ENCODE measurements around the gene RNF181. TPM values are rescaled to one million over a fixed set of nuclear protein-coding genes. Genes with fewer than 3 reads are reported as not detected.
"Not testable (repeated sequence)": the region's sequence is repeated elsewhere in the genome, so short reads cannot be mapped to it uniquely, and the experiment has no call there.

Gene RNF181
- total RNA-seq, 1 donor from 2014 or later, result 78.8 TPM

DNA sequence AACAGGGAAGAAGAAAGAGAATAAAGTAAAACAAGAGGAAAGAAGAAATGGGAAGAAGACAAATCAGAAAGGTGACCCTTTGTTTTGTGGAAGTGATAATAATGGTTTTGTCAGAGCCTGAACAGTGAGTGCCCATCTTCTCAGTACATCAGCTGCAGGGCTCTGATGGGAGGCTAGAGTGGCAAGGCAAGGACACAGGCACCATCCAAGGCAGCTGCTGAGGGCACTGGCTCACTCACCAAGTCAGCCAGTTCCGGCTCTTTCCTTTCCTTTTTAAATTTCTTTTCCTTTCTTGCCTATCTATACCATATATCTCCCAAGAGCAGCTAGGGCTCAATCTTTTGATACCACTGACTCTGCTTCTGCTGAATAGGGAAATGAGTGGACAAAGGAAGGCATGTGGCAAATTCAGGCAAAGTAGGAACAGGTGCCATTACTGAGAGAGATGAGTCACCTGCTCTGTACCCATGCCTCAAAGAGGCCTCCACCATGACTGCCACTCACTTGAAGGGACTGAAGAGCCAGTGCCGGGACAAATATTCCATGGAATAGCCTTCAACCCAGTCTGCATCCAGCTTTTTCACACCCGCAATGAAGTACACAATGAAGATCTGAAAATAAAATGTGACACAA, 40.4 kb upstream of the RNF181 start:
- H3K27me3 Mint-ChIP-seq, result no peaks in the 10 kb centered on the region
- TF ChIP-seq CTCF (conservative IDR thresholded peaks at IDR 0.05), result no peak
- H3K27ac Mint-ChIP-seq, result no peak overlapping the region
- no peaks in the 10 kb centered on the region for H3K9me3 Mint-ChIP-seq
- DNase-seq (ENCODE audit: extremely low spot score, unreplicated experiment), result no peak
- H3K4me3 Mint-ChIP-seq, result no peak overlapping the region
- peaks cover 19% of the 10 kb centered on the region for H3K36me3 Mint-ChIP-seq
- H3K4me1 Mint-ChIP-seq (ENCODE audit: unreplicated experiment), result peaks cover 21% of the 10 kb centered on the region

GRCh38 chr2:85557130-85557529, 38.4 kb upstream of the RNF181 start:
- DNase-seq (ENCODE audit: extremely low spot score, unreplicated experiment), result no peak
- Mint-ChIP-seq H3K36me3 (peaks cover 9% of the 10 kb centered on the region), H3K4me3 (no peak overlapping the region), H3K27me3 (no peaks in the 10 kb centered on the region), H3K9me3 (no peaks in the 10 kb centered on the region), H3K4me1 (ENCODE audit: unreplicated experiment) (peaks cover 28% of the 10 kb centered on the region), H3K27ac (no peak overlapping the region)
- no peak for TF ChIP-seq CTCF (conservative IDR thresholded peaks at IDR 0.05)

- no peak for DNase-seq (ENCODE audit: extremely low spot score, unreplicated experiment)
- peaks cover 26% of the 10 kb centered on the region for H3K4me1 Mint-ChIP-seq (ENCODE audit: unreplicated experiment)
- no peaks in the 10 kb centered on the region for H3K9me3 Mint-ChIP-seq
- H3K36me3 Mint-ChIP-seq, result peaks cover 7% of the 10 kb centered on the region
- no peak overlapping the region for H3K27ac Mint-ChIP-seq
- no peak for TF ChIP-seq CTCF (conservative IDR thresholded peaks at IDR 0.05)
- no peaks in the 10 kb centered on the region for H3K27me3 Mint-ChIP-seq
- H3K4me3 Mint-ChIP-seq, result peak overlapping the region; percentile 24
Measured at GRCh38 chr2:85558160-85558559, 37.4 kb upstream of the RNF181 start.

DNA sequence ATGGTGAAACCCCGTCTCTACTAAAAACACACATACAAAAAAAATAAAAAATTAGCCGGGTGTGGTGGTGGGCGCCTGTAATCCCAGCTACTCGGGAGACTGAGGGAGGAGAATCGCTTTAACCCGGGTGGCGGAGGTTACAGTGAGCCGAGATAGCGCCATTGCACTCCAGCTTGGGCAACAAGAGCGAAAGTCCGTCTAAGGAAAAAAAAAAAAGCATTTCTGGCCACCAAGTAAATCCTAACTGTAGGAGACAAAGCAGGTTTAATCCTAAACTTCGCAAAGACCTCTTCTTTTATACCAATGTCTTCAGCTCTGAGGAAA, 35.2 kb upstream of the RNF181 start:
- H3K9me3 Mint-ChIP-seq; DNase-seq (ENCODE audit: extremely low spot score, unreplicated experiment); H3K36me3 Mint-ChIP-seq; H3K27me3 Mint-ChIP-seq: not testable (repeated sequence)
- peaks cover 26% of the 10 kb centered on the region for H3K4me1 Mint-ChIP-seq (ENCODE audit: unreplicated experiment)
- H3K4me3 Mint-ChIP-seq, result peak overlapping the region; percentile 99
- H3K27ac Mint-ChIP-seq, result peak overlapping the region; percentile 99

- peaks cover 7% of the 10 kb centered on the region for H3K36me3 Mint-ChIP-seq
- no peaks in the 10 kb centered on the region for H3K27me3 Mint-ChIP-seq
- peak overlapping the region; percentile 99 for H3K27ac Mint-ChIP-seq
- H3K4me3 Mint-ChIP-seq, result peak overlapping the region; percentile 99
- no peak for TF ChIP-seq CTCF (conservative IDR thresholded peaks at IDR 0.05)
- no peak for DNase-seq (ENCODE audit: extremely low spot score, unreplicated experiment)
- peaks cover 26% of the 10 kb centered on the region for H3K4me1 Mint-ChIP-seq (ENCODE audit: unreplicated experiment)
- no peaks in the 10 kb centered on the region for H3K9me3 Mint-ChIP-seq
Measured at GRCh38 chr2:85560812-85561279, 34.7 kb upstream of the RNF181 start.

GRCh38 chr2:85561280-85562212, 34.0 kb upstream of the RNF181 start, which contains the start of gene GGCX:
Gene GGCX, minus strand, starts transcription at chr2:85561493. Its CDS starts 65 bp downstream, at chr2:85561428.
- H3K9me3 Mint-ChIP-seq, result no peaks in the 10 kb centered on the region
- peak within 1 kb of the TSS; percentile 99 for H3K4me3 Mint-ChIP-seq
- peak; percentile 95 for DNase-seq (ENCODE audit: extremely low spot score, unreplicated experiment)
- no peak for TF ChIP-seq CTCF (conservative IDR thresholded peaks at IDR 0.05)
- H3K27me3 Mint-ChIP-seq, result no peaks in the 10 kb centered on the region
- H3K4me1 Mint-ChIP-seq (ENCODE audit: unreplicated experiment), result peaks cover 26% of the 10 kb centered on the region
- peak within 1 kb of the TSS; percentile 99 for H3K27ac Mint-ChIP-seq
- H3K36me3 Mint-ChIP-seq, result peaks cover 7% of the 10 kb centered on the region

All from type B pancreatic cell (in vitro differentiated cells).